ENCODE results near the gene FOXF1.

DNA sequence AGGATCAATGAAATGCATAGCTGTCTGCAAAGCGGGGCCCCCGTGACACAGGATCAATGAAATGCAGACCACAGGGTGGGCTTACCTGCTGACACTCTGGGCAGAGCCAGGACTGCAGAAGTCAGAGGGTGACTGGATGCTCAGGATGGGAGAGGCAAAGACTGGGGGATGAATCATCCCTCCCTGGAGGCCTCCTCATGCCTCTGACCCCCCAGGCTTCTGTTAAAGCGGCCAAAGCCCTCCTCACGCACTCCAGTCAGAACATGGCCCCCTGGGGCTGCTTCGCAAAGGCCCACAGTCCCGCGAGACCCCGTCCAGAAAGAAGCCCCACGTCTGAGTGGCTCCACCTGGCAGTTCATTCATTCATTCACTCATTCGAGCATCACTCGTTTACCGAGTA, 38.4 kb upstream of the FOXF1 start:
- TF ChIP-seq EZH2 (IDR thresholded peaks at IDR 0.05) (no peak), EZH2phosphoT487 (IDR thresholded peaks at IDR 0.05) (no peak)
- TF ChIP-seq, protein P1, sequence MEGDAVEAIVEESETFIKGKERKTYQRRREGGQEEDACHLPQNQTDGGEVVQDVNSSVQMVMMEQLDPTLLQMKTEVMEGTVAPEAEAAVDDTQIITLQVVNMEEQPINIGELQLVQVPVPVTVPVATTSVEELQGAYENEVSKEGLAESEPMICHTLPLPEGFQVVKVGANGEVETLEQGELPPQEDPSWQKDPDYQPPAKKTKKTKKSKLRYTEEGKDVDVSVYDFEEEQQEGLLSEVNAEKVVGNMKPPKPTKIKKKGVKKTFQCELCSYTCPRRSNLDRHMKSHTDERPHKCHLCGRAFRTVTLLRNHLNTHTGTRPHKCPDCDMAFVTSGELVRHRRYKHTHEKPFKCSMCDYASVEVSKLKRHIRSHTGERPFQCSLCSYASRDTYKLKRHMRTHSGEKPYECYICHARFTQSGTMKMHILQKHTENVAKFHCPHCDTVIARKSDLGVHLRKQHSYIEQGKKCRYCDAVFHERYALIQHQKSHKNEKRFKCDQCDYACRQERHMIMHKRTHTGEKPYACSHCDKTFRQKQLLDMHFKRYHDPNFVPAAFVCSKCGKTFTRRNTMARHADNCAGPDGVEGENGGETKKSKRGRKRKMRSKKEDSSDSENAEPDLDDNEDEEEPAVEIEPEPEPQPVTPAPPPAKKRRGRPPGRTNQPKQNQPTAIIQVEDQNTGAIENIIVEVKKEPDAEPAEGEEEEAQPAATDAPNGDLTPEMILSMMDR (IDR thresholded peaks at IDR 0.05): no peak

All from neural progenitor cell (in vitro differentiated cells).